Measurements from ENCODE around the gene CDADC1.
A peak's percentile ranks its signal among the peaks of the same experiment; 100 is the strongest.

Gene CDADC1

DNA sequence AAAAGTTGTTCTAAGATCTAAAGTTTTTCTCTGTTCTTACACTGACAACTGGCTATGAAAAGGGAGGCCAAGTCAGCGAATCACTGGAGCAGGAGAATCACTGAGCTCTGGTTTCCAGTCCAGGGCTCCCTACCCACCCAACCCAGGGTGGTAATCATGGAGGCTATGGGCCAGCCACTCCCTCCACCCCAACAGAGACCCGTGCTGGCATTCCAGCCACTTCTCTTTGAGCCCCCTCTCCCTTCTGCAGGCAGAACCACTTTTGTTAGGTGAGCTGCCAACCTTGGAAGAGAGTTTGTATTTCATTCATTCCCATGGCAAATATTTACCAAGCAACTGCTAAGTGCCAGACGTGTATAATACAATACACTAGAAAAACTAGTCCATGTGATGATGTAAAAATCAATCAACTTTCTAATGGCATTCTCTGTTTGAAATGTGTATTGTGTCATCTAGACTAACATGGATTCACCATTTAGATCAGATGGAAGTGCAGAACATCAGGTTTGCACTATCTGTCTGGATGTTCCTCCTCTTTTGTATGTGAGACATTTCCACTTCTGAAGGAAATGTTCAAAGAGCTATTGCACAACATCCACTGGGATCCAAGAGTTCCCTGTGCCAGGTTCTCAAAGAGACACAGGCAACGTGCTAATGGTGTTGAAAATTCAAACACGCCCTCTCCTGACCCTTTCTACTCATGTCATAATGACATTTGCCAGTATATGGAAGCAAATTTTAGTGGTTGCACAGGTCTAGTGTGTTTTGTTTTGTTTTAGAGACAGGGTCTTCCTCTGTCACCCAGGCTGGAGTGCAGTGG lies 22.3 kb upstream of the CDADC1 start:
- no peaks in the 10 kb centered on the region for H3K9me3 ChIP-seq (ENCODE audit: insufficient read depth, low read length)
- no peaks in the 10 kb centered on the region for H4K20me1 ChIP-seq (ENCODE audit: insufficient read depth, low read length)
- no peak overlapping the region for H3K4me3 ChIP-seq (ENCODE audit: low read length)
- no peak overlapping the region for H3K9ac ChIP-seq (ENCODE audit: low read length)
- H3K27ac ChIP-seq (ENCODE audit: low read length): no peak overlapping the region
- peaks cover 8% of the 10 kb centered on the region; the same call in 1 of the 2 replicates for H3K27me3 ChIP-seq (ENCODE audit: low read depth, low read length)
- H3K4me2 ChIP-seq (ENCODE audit: low read length): no peak overlapping the region
- H2AFZ ChIP-seq (ENCODE audit: low read depth, low read length): 0 out of 2 replicates have a peak overlapping the region, but pooled peaks have one; percentile 32
- H3K36me3 ChIP-seq (replicated peaks; ENCODE audit: low read depth, low read length): no peaks in the 10 kb centered on the region
- TF ChIP-seq, protein P1, sequence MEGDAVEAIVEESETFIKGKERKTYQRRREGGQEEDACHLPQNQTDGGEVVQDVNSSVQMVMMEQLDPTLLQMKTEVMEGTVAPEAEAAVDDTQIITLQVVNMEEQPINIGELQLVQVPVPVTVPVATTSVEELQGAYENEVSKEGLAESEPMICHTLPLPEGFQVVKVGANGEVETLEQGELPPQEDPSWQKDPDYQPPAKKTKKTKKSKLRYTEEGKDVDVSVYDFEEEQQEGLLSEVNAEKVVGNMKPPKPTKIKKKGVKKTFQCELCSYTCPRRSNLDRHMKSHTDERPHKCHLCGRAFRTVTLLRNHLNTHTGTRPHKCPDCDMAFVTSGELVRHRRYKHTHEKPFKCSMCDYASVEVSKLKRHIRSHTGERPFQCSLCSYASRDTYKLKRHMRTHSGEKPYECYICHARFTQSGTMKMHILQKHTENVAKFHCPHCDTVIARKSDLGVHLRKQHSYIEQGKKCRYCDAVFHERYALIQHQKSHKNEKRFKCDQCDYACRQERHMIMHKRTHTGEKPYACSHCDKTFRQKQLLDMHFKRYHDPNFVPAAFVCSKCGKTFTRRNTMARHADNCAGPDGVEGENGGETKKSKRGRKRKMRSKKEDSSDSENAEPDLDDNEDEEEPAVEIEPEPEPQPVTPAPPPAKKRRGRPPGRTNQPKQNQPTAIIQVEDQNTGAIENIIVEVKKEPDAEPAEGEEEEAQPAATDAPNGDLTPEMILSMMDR (IDR thresholded peaks at IDR 0.05; ENCODE audit: low read depth, low read length): peak; percentile 20; the same call in 1 of the 2 replicates
- no peak for TF ChIP-seq EZH2phosphoT487 (IDR thresholded peaks at IDR 0.05; ENCODE audit: low read depth)
- no peaks in the 10 kb centered on the region for H3K79me2 ChIP-seq (ENCODE audit: low read length)
- no peaks in the 10 kb centered on the region for H3K4me1 ChIP-seq (ENCODE audit: low read length)

DNA sequence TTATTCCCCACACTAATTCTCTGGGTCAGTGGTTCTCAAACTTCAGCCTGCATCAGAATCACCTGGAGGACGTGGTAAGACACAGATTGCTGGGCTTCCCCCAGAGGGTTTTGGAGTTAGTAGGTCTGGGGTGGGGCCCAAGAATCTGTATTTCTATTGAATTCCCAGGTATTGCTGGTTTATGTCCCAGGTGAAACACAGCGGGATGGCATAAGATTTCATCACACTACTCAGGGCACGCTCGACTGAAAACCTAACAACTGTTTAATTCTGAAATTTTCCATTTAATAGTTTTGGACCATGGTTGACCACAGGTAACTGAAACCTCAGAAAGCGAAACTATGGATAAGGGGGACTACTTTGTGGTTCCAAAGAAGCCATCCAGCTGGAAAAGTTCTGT lies 21.1 kb upstream of the CDADC1 start:
- Histone ChIP-seq H3K79me2 (ENCODE audit: low read length) (no peaks in the 10 kb centered on the region), H3K4me1 (ENCODE audit: low read length) (no peaks in the 10 kb centered on the region), H3K9ac (ENCODE audit: low read length) (no peak overlapping the region), H3K36me3 (replicated peaks; ENCODE audit: low read depth, low read length) (no peaks in the 10 kb centered on the region), H2AFZ (ENCODE audit: low read depth, low read length) (no peak overlapping the region), H3K4me2 (ENCODE audit: low read length) (no peak overlapping the region), H3K9me3 (ENCODE audit: insufficient read depth, low read length) (no peaks in the 10 kb centered on the region), H3K4me3 (ENCODE audit: low read length) (no peak overlapping the region), H4K20me1 (ENCODE audit: insufficient read depth, low read length) (no peaks in the 10 kb centered on the region), H3K27ac (ENCODE audit: low read length) (no peak overlapping the region), H3K27me3 (ENCODE audit: low read depth, low read length) (peaks cover 8% of the 10 kb centered on the region; the same call in 1 of the 2 replicates)
- no peak for TF ChIP-seq EZH2phosphoT487 (IDR thresholded peaks at IDR 0.05; ENCODE audit: low read depth)
- TF ChIP-seq, protein P1 (IDR thresholded peaks at IDR 0.05; ENCODE audit: low read depth, low read length): no peak

DNA sequence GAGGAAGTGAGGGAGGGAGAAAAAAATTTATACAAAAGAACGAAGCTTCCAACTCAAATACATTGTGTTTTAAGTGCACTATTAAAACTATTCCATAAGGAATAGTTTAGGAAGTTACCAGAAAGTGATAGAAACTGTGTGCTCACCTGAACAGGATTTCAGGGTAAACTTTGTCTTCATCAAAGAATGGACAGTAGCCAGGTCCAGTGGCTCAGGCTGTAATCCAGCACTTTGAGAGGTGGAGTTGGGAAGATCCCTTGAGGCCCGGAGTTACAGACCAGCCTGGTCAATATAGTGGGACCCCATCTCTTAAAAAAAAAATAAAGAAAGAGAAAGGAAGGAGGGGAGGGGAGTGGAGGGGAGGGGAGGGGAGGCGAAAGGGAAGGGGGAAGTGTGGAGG lies 13.0 kb upstream of the CDADC1 start:
- no peak overlapping the region for H3K27ac ChIP-seq (ENCODE audit: low read length)
- H3K36me3 ChIP-seq (replicated peaks; ENCODE audit: low read depth, low read length): no peaks in the 10 kb centered on the region
- no peak overlapping the region for H2AFZ ChIP-seq (ENCODE audit: low read depth, low read length)
- H3K27me3 ChIP-seq (ENCODE audit: low read depth, low read length): no peaks in the 10 kb centered on the region
- no peak overlapping the region for H3K4me2 ChIP-seq (ENCODE audit: low read length)
- H3K4me1 ChIP-seq (ENCODE audit: low read length): peaks cover 7% of the 10 kb centered on the region
- no peaks in the 10 kb centered on the region for H4K20me1 ChIP-seq (ENCODE audit: insufficient read depth, low read length)
- TF ChIP-seq, protein P1 (IDR thresholded peaks at IDR 0.05; ENCODE audit: low read depth, low read length): no peak
- TF ChIP-seq EZH2phosphoT487 (IDR thresholded peaks at IDR 0.05; ENCODE audit: low read depth): no peak
- no peak overlapping the region for H3K9ac ChIP-seq (ENCODE audit: low read length)
- no peaks in the 10 kb centered on the region for H3K79me2 ChIP-seq (ENCODE audit: low read length)
- no peaks in the 10 kb centered on the region for H3K9me3 ChIP-seq (ENCODE audit: insufficient read depth, low read length)
- H3K4me3 ChIP-seq (ENCODE audit: low read length): no peak overlapping the region

DNA sequence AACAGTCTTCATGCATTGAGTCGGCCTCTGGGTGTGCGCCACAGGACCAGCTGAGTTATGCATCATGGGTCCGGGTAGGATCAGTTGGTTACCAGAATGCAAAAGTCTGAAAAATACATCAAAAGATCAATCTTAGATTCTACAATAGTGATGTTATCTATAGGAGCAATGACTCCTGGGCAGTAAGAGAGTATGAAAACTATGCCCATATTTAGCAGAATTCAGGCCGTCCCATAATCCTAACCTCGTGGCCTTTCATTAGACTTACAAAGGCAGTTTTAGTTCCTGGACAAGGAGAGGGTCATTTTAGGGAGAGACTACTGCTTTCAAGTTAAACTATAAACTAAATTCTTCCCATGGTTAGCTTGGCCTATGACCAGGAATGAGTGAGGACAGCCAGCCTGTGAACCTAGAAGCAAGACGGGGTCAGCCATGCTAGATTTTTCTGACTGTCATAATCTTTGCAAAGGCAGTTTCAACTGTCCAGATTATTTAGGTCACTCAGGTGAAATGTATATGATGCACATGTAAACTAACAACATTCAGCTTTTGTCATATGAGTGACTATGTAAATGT lies 11.8 kb upstream of the CDADC1 start:
- TF ChIP-seq, protein P1 (IDR thresholded peaks at IDR 0.05; ENCODE audit: low read depth, low read length): no peak
- no peak for TF ChIP-seq EZH2phosphoT487 (IDR thresholded peaks at IDR 0.05; ENCODE audit: low read depth)
- no peak overlapping the region for H3K9ac ChIP-seq (ENCODE audit: low read length)
- H3K27me3 ChIP-seq (ENCODE audit: low read depth, low read length): no peaks in the 10 kb centered on the region
- peaks cover 7% of the 10 kb centered on the region for H3K4me1 ChIP-seq (ENCODE audit: low read length)
- no peak overlapping the region for H2AFZ ChIP-seq (ENCODE audit: low read depth, low read length)
- no peaks in the 10 kb centered on the region for H3K9me3 ChIP-seq (ENCODE audit: insufficient read depth, low read length)
- H3K4me3 ChIP-seq (ENCODE audit: low read length): no peak overlapping the region
- no peak overlapping the region for H3K27ac ChIP-seq (ENCODE audit: low read length)
- H4K20me1 ChIP-seq (ENCODE audit: insufficient read depth, low read length): no peaks in the 10 kb centered on the region
- no peak overlapping the region for H3K4me2 ChIP-seq (ENCODE audit: low read length)
- H3K36me3 ChIP-seq (replicated peaks; ENCODE audit: low read depth, low read length): no peaks in the 10 kb centered on the region
- H3K79me2 ChIP-seq (ENCODE audit: low read length): no peaks in the 10 kb centered on the region

Measured in OCI-LY3 (cell line).